ENCODE data around the gene TYMP.

- no peak for TF ChIP-seq CTCF (conservative IDR thresholded peaks at IDR 0.05; ENCODE audit: low read depth, low read length)
- TF ChIP-seq EZH2 (IDR thresholded peaks at IDR 0.05; ENCODE audit: low read length, unreplicated experiment) = no peak
- no peak for TF ChIP-seq EZH2phosphoT487 (IDR thresholded peaks at IDR 0.05; ENCODE audit: borderline replicate concordance, low read length)
These were observed 26.9 kb upstream of the TYMP start for GRCh38 chr22:50556703-50557102.
